Trophoblast cell (in vitro differentiated cells and primary cell): ENCODE measurements around the gene RGSL1.

ENCODE experiments used
- DNase-seq, 2 donors: peaks; one replicate each; pipeline ENCODE4 v3.0.0-alpha.2; 2016
- H2AFZ ChIP-seq: 2 replicates; pipeline ENCODE4 v1.6.1; 2013; ENCODE audit warnings: low read length, moderate library complexity, mild to moderate bottlenecking; ENCODE audit not compliant: insufficient read depth, poor library complexity
- H2AK5ac ChIP-seq: 2 replicates; pipeline ENCODE4 v1.6.1; 2013; ENCODE audit warnings: mild to moderate bottlenecking, low read length
- H2BK120ac ChIP-seq: 2 replicates; pipeline ENCODE4 v1.6.1; 2013; ENCODE audit warnings: low read length, mild to moderate bottlenecking, moderate library complexity; ENCODE audit not compliant: insufficient read depth, poor library complexity
- H2BK12ac ChIP-seq: 2 replicates; pipeline ENCODE4 v1.6.1; 2013; ENCODE audit warnings: mild to moderate bottlenecking, low read length, moderate library complexity
- H2BK5ac ChIP-seq: 2 replicates; pipeline ENCODE4 v1.6.1; 2013; ENCODE audit warnings: low read length, low read depth, moderate library complexity, mild to moderate bottlenecking; ENCODE audit not compliant: poor library complexity
- H3K14ac ChIP-seq: 2 replicates; pipeline ENCODE4 v1.6.1; 2013; ENCODE audit warnings: mild to moderate bottlenecking, low read length
- H3K18ac ChIP-seq: 2 replicates; pipeline ENCODE4 v1.6.1; 2013; ENCODE audit warnings: mild to moderate bottlenecking, low read length
- H3K23ac ChIP-seq: 2 replicates; pipeline ENCODE4 v1.6.1; 2013; ENCODE audit warnings: low read length
- H3K27ac ChIP-seq: 2 replicates; pipeline ENCODE4 v1.5.1; 2013; ENCODE audit warnings: low read depth, mild to moderate bottlenecking, inconsistent platforms, low read length, moderate library complexity
- H3K27me3 ChIP-seq: 2 replicates; pipeline ENCODE4 v1.6.1; 2013; ENCODE audit warnings: inconsistent platforms, mild to moderate bottlenecking, low read length, moderate library complexity; ENCODE audit not compliant: insufficient read depth
- H3K36me3 ChIP-seq, 2 experiments: 1 replicate in 1 of 2; 2 replicates in 1 of 2; pipeline ENCODE4 v1.6.1; 2013; ENCODE audit warnings: low read length in 2 of 2, mild to moderate bottlenecking in 2 of 2, moderate library complexity in 1 of 2; ENCODE audit not compliant: insufficient read depth in 2 of 2, control insufficient read depth in 1 of 2
- H3K4ac ChIP-seq: 2 replicates; pipeline ENCODE4 v1.6.1; 2013; ENCODE audit warnings: low read depth, mild to moderate bottlenecking, low read length, moderate library complexity
- H3K4me1 ChIP-seq, 2 experiments: 1 replicate in 1 of 2; 2 replicates in 1 of 2; pipeline ENCODE4 v1.6.1; 2013; ENCODE audit warnings: low read length in 2 of 2, mild to moderate bottlenecking in 2 of 2, moderate library complexity in 1 of 2; ENCODE audit not compliant: insufficient read depth in 2 of 2, control insufficient read depth in 1 of 2
- H3K4me2 ChIP-seq: 2 replicates; pipeline ENCODE4 v1.6.1; 2013; ENCODE audit warnings: inconsistent platforms, mild to moderate bottlenecking, low read length, moderate library complexity
- H3K4me3 ChIP-seq: 2 replicates; pipeline ENCODE4 v1.5.1; 2013; ENCODE audit warnings: mild to moderate bottlenecking, low read depth, low read length, inconsistent platforms
- H3K79me1 ChIP-seq: one replicate; pipeline ENCODE4 v1.6.1; 2013; ENCODE audit warnings: low read length
- H3K79me2 ChIP-seq: 2 replicates; pipeline ENCODE4 v1.6.1; 2013; ENCODE audit warnings: low read length, mild to moderate bottlenecking; ENCODE audit not compliant: control insufficient read depth, insufficient read depth, poor library complexity
- H3K9ac ChIP-seq: 2 replicates; pipeline ENCODE4 v1.6.1; 2013; ENCODE audit warnings: mild to moderate bottlenecking, low read length
- H3K9me3 ChIP-seq: 2 replicates; pipeline ENCODE4 v1.6.1; 2013; ENCODE audit warnings: low read depth, mild to moderate bottlenecking, control low read depth, inconsistent platforms, low read length; ENCODE audit not compliant: insufficient read depth
- H4K12ac ChIP-seq: 2 replicates; pipeline ENCODE4 v1.6.1; 2013; ENCODE audit warnings: low read depth, mild to moderate bottlenecking, low read length, moderate library complexity
- H4K8ac ChIP-seq: 2 replicates; pipeline ENCODE4 v1.6.1; 2013; ENCODE audit warnings: low read depth, mild to moderate bottlenecking, low read length, moderate library complexity
- H4K91ac ChIP-seq: one replicate; pipeline ENCODE4 v1.6.1; 2013; ENCODE audit warnings: low read depth, mild to moderate bottlenecking, low read length, moderate library complexity
- WGBS: extraction: QIAGEN DNeasy Blood & Tissue Kit; methylation state at CpG from one replicate; pipeline ENCODE4 v1.1.7; 2013; ENCODE audit warnings: missing lambda C conversion rate; ENCODE audit not compliant: insufficient read length, insufficient coverage; ENCODE audit errors: extremely low coverage; 5-methylcytosine and 5-hydroxymethylcytosine counted together

RGSL1 gene

GRCh38 chr1:182410620-182411273 lies 39.2 kb upstream of the RGSL1 start:
- H3K23ac ChIP-seq = no peak overlapping the region
- no peaks in the 10 kb centered on the region for H3K27me3 ChIP-seq
- WGBS = no CpG with 5 or more reads among the region's 1 CpG
- H2AFZ ChIP-seq = no peak overlapping the region
- H3K18ac ChIP-seq = no peak overlapping the region
- H3K79me1 ChIP-seq = no peaks in the 10 kb centered on the region
- no peak overlapping the region for H3K27ac ChIP-seq
- no peak overlapping the region for H4K91ac ChIP-seq
- H3K9me3 ChIP-seq = no peaks in the 10 kb centered on the region
- no peak overlapping the region for H3K4me3 ChIP-seq
- no peak overlapping the region for H2BK12ac ChIP-seq
- H2AK5ac ChIP-seq = no peak overlapping the region
- no peaks in the 10 kb centered on the region for H3K79me2 ChIP-seq
- H3K36me3 ChIP-seq = no peaks in the 10 kb centered on the region
- no peak overlapping the region for H3K9ac ChIP-seq
- no peak overlapping the region for H2BK120ac ChIP-seq
- H3K4ac ChIP-seq = no peak overlapping the region
- H3K4me2 ChIP-seq = no peak overlapping the region
- H3K14ac ChIP-seq = no peak overlapping the region
- no peak overlapping the region for H2BK5ac ChIP-seq
- H3K4me1 ChIP-seq = no peaks in the 10 kb centered on the region
- DNase-seq = no peak
- no peak overlapping the region for H4K8ac ChIP-seq
- H4K12ac ChIP-seq = no peak overlapping the region

GRCh38 chr1:182413486-182413885 lies 36.5 kb upstream of the RGSL1 start:
- WGBS = no CpG with 5 or more reads among the region's 3 CpGs
- no peak overlapping the region for H3K23ac ChIP-seq
- H3K4me1 ChIP-seq = no peaks in the 10 kb centered on the region
- H3K4ac ChIP-seq = no peak overlapping the region
- H3K4me3 ChIP-seq = no peak overlapping the region
- no peak overlapping the region for H4K91ac ChIP-seq
- H3K27ac ChIP-seq = no peak overlapping the region
- H2AK5ac ChIP-seq = no peak overlapping the region
- no peaks in the 10 kb centered on the region for H3K27me3 ChIP-seq
- H3K14ac ChIP-seq = no peak overlapping the region
- no peak overlapping the region for H3K4me2 ChIP-seq
- H3K79me2 ChIP-seq = no peaks in the 10 kb centered on the region
- H3K36me3 ChIP-seq = no peaks in the 10 kb centered on the region
- H4K12ac ChIP-seq = no peak overlapping the region
- no peak overlapping the region for H2BK5ac ChIP-seq
- no peak overlapping the region for H4K8ac ChIP-seq
- peaks cover 1% of the 10 kb centered on the region for H3K79me1 ChIP-seq
- no peaks in the 10 kb centered on the region for H3K9me3 ChIP-seq
- no peak for DNase-seq
- H3K9ac ChIP-seq = no peak overlapping the region
- no peak overlapping the region for H2BK120ac ChIP-seq
- H2AFZ ChIP-seq = no peak overlapping the region
- no peak overlapping the region for H3K18ac ChIP-seq
- H2BK12ac ChIP-seq = no peak overlapping the region

GRCh38 chr1:182413969-182414368 lies 36.0 kb upstream of the RGSL1 start:
- Histone ChIP-seq H2BK120ac (no peak overlapping the region), H4K8ac (no peak overlapping the region), H3K14ac (no peak overlapping the region), H4K12ac (no peak overlapping the region), H2AFZ (no peak overlapping the region), H3K79me2 (no peaks in the 10 kb centered on the region), H3K27me3 (no peaks in the 10 kb centered on the region), H3K9me3 (no peaks in the 10 kb centered on the region), H3K27ac (no peak overlapping the region), H2BK12ac (no peak overlapping the region), H3K4ac (no peak overlapping the region), H2BK5ac (no peak overlapping the region), H3K4me1 (no peaks in the 10 kb centered on the region), H3K4me2 (no peak overlapping the region), H3K4me3 (no peak overlapping the region), H3K23ac (no peak overlapping the region), H3K18ac (no peak overlapping the region), H2AK5ac (no peak overlapping the region), H3K9ac (no peak overlapping the region), H3K36me3 (no peaks in the 10 kb centered on the region), H3K79me1 (peaks cover 1% of the 10 kb centered on the region), H4K91ac (no peak overlapping the region)
- no CpG with 5 or more reads among the region's 6 CpGs for WGBS
- no peak for DNase-seq

- H4K91ac ChIP-seq = no peak overlapping the region
- H3K4me1 ChIP-seq = no peaks in the 10 kb centered on the region
- no peak overlapping the region for H3K23ac ChIP-seq
- no peak overlapping the region for H2AFZ ChIP-seq
- no peak overlapping the region for H2BK5ac ChIP-seq
- H2BK12ac ChIP-seq = no peak overlapping the region
- no peak overlapping the region for H4K12ac ChIP-seq
- H3K9me3 ChIP-seq = no peaks in the 10 kb centered on the region
- peaks cover 1% of the 10 kb centered on the region for H3K79me1 ChIP-seq
- H3K14ac ChIP-seq = no peak overlapping the region
- H3K4me2 ChIP-seq = no peak overlapping the region
- H3K9ac ChIP-seq = no peak overlapping the region
- H3K79me2 ChIP-seq = no peaks in the 10 kb centered on the region
- no peaks in the 10 kb centered on the region for H3K27me3 ChIP-seq
- no peak overlapping the region for H2BK120ac ChIP-seq
- H3K4ac ChIP-seq = no peak overlapping the region
- WGBS = no CpG with 5 or more reads among the region's 1 CpG
- H3K4me3 ChIP-seq = no peak overlapping the region
- H4K8ac ChIP-seq = no peak overlapping the region
- no peak overlapping the region for H3K18ac ChIP-seq
- DNase-seq = no peak
- no peaks in the 10 kb centered on the region for H3K36me3 ChIP-seq
- no peak overlapping the region for H3K27ac ChIP-seq
- H2AK5ac ChIP-seq = no peak overlapping the region
Observed at GRCh38 chr1:182415789-182416188, 34.2 kb upstream of the RGSL1 start.
